Smooth muscle cell (in vitro differentiated cells): ENCODE results near the gene BTG3. TPM values are rescaled to one million over a fixed set of nuclear protein-coding genes. Genes with fewer than 3 reads are reported as not detected.

Experiments
- DNase-seq: peaks from one replicate; lab custom pipeline; 2025; ENCODE audit not compliant: unreplicated experiment; lab: John Stamatoyannopoulos, UW
- H2AFZ ChIP-seq: fragments of 200-600 bp; sonication (generic); 2 replicates; pipeline ENCODE4 v1.6.0; 2016; ENCODE audit warnings: antibody characterized with exemption, low read depth, mild to moderate bottlenecking
- H3F3A ChIP-seq: fragments of 200-600 bp; sonication (generic); 2 replicates; pipeline ENCODE4 v1.6.0; 2017; ENCODE audit warnings: antibody characterized with exemption, low read depth
- H3K27ac ChIP-seq: fragments of 200-600 bp; sonication (generic); 2 replicates; pipeline ENCODE4 v1.5.1; 2016; ENCODE audit warnings: low read depth, mild to moderate bottlenecking
- H3K27me3 ChIP-seq: fragments of 200-600 bp; sonication (generic); 2 replicates; pipeline ENCODE4 v1.6.1; 2016; ENCODE audit warnings: low read depth, mild to moderate bottlenecking
- H3K36me3 ChIP-seq: fragments of 200-600 bp; sonication (generic); 2 replicates; pipeline ENCODE4 v1.5.1; 2016; ENCODE audit warnings: low read depth
- H3K4me1 ChIP-seq: fragments of 200-600 bp; sonication (generic); 2 replicates; pipeline ENCODE4 v1.5.1; 2016; ENCODE audit warnings: low read depth
- H3K4me2 ChIP-seq: fragments of 200-600 bp; sonication (generic); 2 replicates; pipeline ENCODE4 v1.6.0; 2016; ENCODE audit warnings: mild to moderate bottlenecking
- H3K4me3 ChIP-seq: fragments of 200-600 bp; sonication (generic); 2 replicates; pipeline ENCODE4 v1.5.1; 2016; ENCODE audit warnings: mild to moderate bottlenecking
- H3K79me2 ChIP-seq: fragments of 200-600 bp; sonication (generic); 2 replicates; pipeline ENCODE4 v1.6.0; 2016; ENCODE audit warnings: low read depth, mild to moderate bottlenecking
- H3K9ac ChIP-seq: fragments of 200-600 bp; sonication (generic); 2 replicates; pipeline ENCODE4 v1.6.0; 2016; ENCODE audit warnings: low read depth
- H3K9me3 ChIP-seq: fragments of 200-600 bp; sonication (generic); replicated peaks from 2 replicates; pipeline ENCODE4 v1.5.1; 2016; ENCODE audit warnings: low read depth
- H4K20me1 ChIP-seq: fragments of 200-600 bp; sonication (generic); 2 replicates; pipeline ENCODE4 v1.6.0; 2016; ENCODE audit warnings: low read depth
- CTCF ChIP-seq: fragments of 200-600 bp; sonication (generic); IDR thresholded peaks from 2 replicates; pipeline ENCODE4 v1.5.1; 2017; ENCODE audit warnings: borderline replicate concordance, mild to moderate bottlenecking, antibody characterized with exemption; ENCODE audit not compliant: insufficient read depth, poor library complexity, severe bottlenecking
- WGBS: methylation state at CpG from one replicate; pipeline ENCODE4 v1.1.7; 2016; ENCODE audit warnings: low lambda C conversion rate; 5-methylcytosine and 5-hydroxymethylcytosine counted together
- polyA plus RNA-seq: library from polyadenylated mRNA; unstranded; fragments of >200 nt; fragmentation: Nextera tagmentation; extraction: Ambion mirVana; gene quantifications from 2 replicates; pipeline ENCODE4 v1.2.1, GENCODE V29; 2016
- total RNA-seq: library from RNA; depleted of rRNA; stranded (reverse); fragments of >200 nt; gene quantifications from 2 replicates; pipeline ENCODE4 v1.2.3, GENCODE V29; 2014

The BTG3 gene
- total and polyA plus RNA-seq, 2 experiments from 2014 or later: 103 to 119 TPM

GRCh38 chr21:17651526-17651925, 38.8 kb upstream of the BTG3 start:
- Histone ChIP-seq H4K20me1 (no peaks in the 10 kb centered on the region), H3K36me3 (no peaks in the 10 kb centered on the region), H3K27me3 (no peaks in the 10 kb centered on the region), H3F3A (no peaks in the 10 kb centered on the region), H2AFZ (no peak overlapping the region), H3K27ac (no peak overlapping the region), H3K4me2 (no peak overlapping the region), H3K4me1 (peaks cover 4% of the 10 kb centered on the region), H3K4me3 (no peak overlapping the region), H3K9ac (no peak overlapping the region), H3K9me3 (no peaks in the 10 kb centered on the region), H3K79me2 (no peaks in the 10 kb centered on the region)
- DNase-seq: no peak
- TF ChIP-seq CTCF: no peak
- WGBS: 90% methylated on average over 3 of the region's 3 CpGs

GRCh38 chr21:17650292-17650691, 37.6 kb upstream of the BTG3 start:
- Histone ChIP-seq H3K27me3 (no peaks in the 10 kb centered on the region), H3K9ac (no peak overlapping the region), H3F3A (no peaks in the 10 kb centered on the region), H4K20me1 (no peaks in the 10 kb centered on the region), H3K27ac (no peak overlapping the region), H2AFZ (no peak overlapping the region), H3K36me3 (no peaks in the 10 kb centered on the region), H3K4me2 (no peak overlapping the region), H3K9me3 (no peaks in the 10 kb centered on the region), H3K79me2 (no peaks in the 10 kb centered on the region), H3K4me1 (peaks cover 4% of the 10 kb centered on the region), H3K4me3 (no peak overlapping the region)
- no peak for DNase-seq
- WGBS: 74% methylated on average over 1 of the region's 1 CpG
- TF ChIP-seq CTCF: no peak

- no peaks in the 10 kb centered on the region for H3K36me3 ChIP-seq
- no peaks in the 10 kb centered on the region for H3F3A ChIP-seq
- no peaks in the 10 kb centered on the region for H3K27me3 ChIP-seq
- no peak overlapping the region for H3K4me2 ChIP-seq
- no peaks in the 10 kb centered on the region for H3K9me3 ChIP-seq
- H3K9ac ChIP-seq: no peak overlapping the region
- DNase-seq: no peak
- H3K27ac ChIP-seq: no peak overlapping the region
- H2AFZ ChIP-seq: no peak overlapping the region
- TF ChIP-seq CTCF: no peak
- H3K79me2 ChIP-seq: no peaks in the 10 kb centered on the region
- WGBS: 85% methylated on average over 4 of the region's 4 CpGs
- peaks cover 4% of the 10 kb centered on the region for H3K4me1 ChIP-seq
- no peak overlapping the region for H3K4me3 ChIP-seq
- no peaks in the 10 kb centered on the region for H4K20me1 ChIP-seq
Observed at GRCh38 chr21:17646790-17647189, 34.1 kb upstream of the BTG3 start.

GRCh38 chr21:17644186-17644585, 31.5 kb upstream of the BTG3 start:
- Histone ChIP-seq H3K27ac (no peak overlapping the region), H3F3A (no peaks in the 10 kb centered on the region), H3K4me2 (no peak overlapping the region), H4K20me1 (no peaks in the 10 kb centered on the region), H2AFZ (no peak overlapping the region), H3K36me3 (no peaks in the 10 kb centered on the region), H3K4me3 (no peak overlapping the region), H3K27me3 (no peaks in the 10 kb centered on the region), H3K4me1 (no peaks in the 10 kb centered on the region), H3K9me3 (no peaks in the 10 kb centered on the region), H3K79me2 (no peaks in the 10 kb centered on the region), H3K9ac (no peak overlapping the region)
- TF ChIP-seq CTCF: no peak
- no peak for DNase-seq
